ENCODE measurements around the gene PRPF6.
"Not testable (repeated sequence)": the region's sequence is repeated elsewhere in the genome, so short reads cannot be mapped to it uniquely, and the experiment has no call there.

The PRPF6 gene

DNA sequence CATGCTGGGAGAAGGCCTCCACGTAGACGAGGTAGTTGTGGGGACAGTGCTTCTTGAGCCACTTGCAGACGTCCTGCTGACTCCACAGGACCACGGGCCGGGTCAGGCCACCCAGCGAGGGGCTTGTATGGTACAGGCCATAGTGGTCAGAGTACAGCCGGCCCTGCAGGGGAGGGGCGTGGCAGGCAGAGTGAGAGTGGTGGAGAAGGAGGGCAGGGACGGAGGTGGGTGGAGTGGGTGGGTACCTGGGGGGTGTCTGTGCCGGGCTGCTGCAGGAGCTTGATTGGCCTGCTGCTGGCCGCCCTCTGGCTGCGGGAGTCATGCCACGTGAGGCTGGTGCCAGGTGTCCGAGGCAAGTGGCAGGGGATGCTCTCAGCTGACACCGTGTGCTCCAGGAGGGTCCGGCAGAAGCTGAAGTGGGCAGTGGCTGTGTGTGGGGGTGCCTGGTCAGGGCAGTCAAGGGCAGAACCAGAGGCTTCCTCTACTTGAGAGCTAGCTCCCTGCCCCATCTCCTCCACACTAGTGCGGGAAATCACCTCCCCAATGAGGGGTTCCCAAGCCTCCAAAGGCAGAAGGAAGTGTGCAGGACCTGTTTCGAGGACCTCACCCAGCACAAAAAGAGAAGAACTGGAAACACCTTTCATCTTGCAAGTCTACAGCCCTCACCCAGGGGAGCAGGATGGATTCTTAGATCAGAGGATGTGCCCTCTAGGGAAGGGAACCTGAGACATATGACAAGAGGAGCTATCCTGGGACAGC, 3.8 kb upstream of the PRPF6 start:
- no peak for DNase-seq

DNA sequence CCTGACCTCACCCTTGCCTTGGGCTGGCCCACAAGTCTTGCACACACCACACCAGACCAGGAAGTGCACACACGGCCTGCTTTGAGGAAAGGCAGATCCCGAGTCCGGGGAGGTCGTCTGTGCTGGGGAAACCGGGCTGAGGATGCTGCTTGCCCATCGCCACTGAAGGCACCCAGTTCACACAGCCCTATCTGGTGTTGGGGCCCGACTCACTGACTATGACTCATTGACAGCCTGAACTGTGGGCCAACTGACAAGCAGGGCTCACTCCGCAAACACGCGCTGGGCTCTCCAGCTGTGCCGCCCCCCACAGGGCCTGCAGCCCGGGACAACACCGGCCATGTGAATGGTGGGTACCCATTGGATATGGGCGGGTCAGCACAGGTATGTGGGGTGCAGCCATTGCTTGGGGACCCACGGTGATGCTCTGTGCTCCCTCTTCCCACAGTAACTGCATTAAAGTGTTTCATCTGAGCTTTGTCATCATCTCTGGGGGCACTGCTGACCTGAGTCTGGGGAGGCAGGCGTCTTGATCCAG, 3.1 kb upstream of the PRPF6 start:
- no peak for DNase-seq

DNA sequence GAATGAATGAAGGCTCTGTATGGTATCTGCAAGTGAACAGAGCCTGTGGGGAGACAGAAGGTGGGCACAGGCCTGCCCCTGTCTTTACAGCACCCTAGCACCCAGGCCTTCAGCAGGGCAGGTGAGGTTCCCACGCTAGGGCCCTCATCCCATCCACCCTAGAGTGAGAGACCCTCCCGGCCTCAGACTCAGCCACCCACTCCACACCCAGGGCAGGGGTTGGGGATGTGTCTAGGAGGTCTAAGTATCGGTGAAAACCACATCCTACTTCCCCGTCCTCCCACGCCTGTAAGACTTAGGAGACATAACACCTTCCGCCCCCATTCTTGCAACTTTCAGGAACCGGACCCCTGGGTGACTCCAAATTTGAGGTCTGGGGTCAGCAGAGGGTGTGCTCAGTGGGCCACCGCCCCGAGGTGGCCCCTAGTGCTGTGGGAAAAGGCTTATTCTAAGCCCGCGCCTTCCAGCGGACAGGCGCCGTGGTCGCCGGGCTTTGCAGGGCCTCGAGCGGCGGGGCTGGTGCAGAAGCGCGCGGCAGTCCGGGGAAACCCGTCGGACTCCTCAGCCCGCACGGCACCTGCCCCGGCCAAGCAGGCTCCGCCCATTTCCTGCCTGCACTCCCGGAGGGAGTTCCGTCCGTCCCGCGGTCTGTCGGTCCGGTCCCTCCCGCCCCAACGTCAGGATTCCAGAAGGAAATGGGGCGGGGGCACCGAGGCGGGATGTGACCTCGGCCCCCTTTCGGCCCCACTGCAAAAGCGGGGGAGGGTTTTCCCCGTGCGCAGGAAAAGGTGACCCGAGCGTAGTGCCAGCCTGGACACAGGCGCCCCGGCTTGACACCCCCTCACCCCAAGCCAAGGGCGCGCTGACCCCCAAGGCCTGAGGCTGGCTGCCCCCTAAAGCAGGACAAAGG, 2.4 kb upstream of the PRPF6 start:
- peak; percentile 12 to 51 for DNase-seq

DNA sequence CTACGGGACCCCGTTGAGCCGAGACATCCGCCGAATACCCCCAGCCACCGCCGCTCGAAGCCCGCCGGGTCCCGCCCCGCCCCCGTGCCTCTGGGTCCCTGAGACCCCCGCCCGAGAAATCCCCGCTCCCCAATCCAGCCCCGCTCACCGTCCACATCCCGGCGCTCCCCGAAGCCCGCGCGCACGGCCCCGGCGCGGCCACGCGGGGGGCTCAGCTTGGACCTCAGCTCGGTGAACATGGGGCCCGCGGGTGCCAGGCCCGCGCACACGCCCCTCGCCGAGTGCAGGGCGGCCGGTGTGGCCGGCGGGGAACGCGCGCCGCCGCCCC, 1.7 kb upstream of the PRPF6 start:
- DNase-seq = no peak

DNA sequence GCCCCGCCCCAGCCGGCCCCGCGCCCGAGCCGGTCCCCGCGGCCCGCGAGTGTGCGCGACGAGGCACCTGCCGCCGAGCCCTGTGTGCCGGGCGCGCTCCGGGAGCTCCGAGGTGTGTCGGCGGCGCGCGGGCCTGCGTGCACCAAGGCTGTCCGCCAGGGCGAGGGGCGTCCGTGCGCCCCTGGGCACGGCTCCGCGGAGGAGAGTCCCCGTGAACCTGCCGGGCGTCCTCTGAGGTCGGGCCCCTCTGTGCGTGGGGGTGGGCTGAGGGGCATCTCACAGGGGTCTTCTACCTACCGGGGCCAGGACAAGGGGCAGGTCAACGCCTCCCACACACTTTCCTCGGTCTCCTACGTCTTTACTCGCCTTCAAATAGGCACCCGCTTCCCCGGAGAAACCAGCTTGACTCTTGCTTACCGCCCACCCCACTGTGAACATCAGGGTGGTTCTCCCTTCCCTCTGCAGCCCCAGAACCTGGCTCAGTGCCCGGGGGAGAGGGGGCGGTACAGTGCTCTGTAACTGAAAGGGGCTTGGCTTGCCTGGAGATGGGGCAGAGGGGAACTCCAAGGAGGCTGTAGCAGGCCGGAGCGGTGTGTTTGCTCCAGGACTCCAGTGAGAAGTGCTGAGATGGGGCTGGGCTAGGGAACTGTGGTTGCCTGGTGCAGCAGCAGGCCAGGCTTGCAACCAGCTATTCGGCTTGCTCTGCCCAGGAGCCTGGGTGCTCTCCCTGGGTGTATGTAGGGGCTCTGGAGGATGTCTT, 1.2 kb upstream of the PRPF6 start, which contains the start of gene SAMD10:
Gene SAMD10 (minus strand): TSS at position 86 of the 760 bp plus-strand sequence. CDS start 175 bp downstream, outside the sequence.
- peak in 1 of 2 experiments; percentile 40 for DNase-seq

DNA sequence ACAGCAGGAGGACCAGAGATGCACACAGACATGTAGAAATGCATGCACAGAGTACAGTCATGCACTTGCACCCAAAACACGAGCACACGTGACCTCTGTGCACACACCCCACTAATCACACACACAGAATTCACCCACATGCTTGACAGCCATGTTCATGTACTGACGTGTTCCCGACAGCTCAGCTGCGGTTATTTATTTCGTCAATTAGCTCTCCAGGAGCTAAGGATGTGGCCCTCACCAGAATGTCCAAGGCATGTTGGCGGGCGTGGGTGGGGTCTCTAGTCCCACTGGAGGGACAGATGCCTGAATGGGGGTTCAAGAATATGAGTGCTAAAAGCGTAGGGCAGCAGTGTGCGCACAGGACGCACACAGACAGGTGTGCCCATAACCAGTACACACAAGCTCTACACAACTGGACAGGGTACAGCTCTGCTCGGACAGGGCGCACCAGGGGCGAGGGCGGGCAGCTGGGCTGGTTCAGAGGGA, 571 bp upstream of the PRPF6 start:
- DNase-seq = no peak

DNA sequence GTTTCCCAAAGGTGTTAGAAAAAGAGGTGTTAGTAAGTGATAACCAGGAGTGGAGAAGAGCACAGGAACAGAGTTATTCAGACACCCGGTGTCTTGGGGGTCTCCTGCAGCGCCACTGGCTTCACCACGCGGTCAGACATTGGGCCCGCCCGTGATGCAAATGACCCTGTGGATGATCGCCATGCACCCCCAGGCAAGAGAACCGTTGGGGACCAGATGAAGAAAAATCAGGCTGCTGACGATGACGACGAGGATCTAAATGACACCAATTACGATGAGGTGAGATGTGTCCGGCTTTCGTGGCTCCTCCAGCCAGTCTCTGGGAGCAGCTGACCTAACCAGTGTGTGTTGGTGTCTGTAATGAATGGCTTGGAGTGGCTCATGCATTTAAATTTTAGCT, 2.0 kb downstream of the PRPF6 start:
- DNase-seq = no peak

DNA sequence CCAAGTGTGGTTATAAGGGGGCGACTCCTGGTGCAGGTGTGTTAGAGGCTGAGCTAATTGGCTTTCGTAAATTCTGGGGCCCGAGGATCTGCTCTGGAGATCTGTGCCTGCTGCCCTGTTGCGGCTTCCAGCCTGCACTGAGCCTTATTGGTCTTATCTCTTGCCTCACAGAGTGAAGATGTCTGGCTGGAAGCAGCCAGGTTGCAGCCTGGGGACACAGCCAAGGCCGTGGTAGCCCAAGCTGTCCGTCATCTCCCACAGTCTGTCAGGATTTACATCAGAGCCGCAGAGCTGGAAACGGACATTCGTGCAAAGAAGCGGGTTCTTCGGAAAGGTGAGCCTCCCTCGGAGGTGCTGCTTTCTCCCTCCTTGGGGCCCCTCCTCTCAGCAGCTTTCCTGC, 20.0 kb downstream of the PRPF6 start:
- DNase-seq = no peak

DNA sequence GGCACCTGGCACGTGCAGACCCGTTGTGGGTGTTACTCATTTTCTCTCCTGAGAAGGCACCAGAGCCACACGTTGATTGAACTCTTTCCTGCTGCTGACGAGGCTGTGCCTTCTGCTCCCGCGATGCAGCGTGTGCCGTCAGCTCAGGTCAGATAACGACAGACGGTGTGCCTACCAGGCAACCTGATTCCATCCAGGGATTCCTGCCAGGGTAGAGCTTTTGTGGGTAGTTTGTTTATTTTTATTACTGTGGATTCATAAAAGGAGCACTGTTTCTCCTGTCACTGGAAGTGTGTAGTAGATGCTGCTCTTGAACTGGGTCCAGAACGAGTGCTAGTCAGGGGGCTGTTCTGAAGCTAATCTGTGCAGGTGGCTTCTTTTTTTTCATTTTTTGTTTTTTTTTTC, 20.7 kb downstream of the PRPF6 start:
- no peak for DNase-seq

DNA sequence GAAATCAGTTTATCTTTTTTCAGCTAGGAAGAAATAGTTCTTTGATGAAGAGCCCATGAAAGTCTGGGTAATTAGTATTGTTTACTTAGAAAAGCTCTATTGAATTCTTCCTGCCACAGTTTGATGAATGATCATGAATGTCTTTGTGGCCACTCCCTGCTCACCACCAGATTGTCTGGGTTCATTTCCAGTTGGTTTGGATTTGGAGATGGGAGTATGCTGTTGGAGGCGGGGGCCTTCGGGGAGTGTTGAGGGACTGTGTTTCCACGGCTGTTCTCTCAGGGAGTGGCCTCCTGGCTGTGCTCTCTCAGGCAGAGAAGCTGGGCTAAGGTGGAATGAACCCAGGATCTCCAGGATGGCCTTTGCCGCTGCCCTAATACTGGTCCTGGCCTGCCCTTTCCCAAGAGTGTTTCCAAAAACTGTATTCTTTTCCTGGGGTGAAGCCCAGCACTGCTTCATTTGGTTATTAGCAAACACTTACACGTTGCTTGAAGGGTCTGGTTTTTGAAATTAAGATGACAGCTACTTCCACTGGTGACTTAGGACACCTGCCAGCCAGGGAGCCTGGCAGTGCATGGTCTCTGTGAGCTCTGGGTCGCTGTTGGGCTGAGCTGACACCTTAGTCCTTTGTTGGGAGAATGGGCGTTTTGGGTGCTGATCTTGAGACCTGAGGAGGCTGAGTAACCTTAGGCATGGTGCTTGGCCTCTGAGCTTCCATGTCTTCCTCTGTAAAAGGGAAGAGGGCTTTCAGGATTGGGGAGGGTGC, 23.2 kb downstream of the PRPF6 start:
- peak; percentile 78 for DNase-seq

DNA sequence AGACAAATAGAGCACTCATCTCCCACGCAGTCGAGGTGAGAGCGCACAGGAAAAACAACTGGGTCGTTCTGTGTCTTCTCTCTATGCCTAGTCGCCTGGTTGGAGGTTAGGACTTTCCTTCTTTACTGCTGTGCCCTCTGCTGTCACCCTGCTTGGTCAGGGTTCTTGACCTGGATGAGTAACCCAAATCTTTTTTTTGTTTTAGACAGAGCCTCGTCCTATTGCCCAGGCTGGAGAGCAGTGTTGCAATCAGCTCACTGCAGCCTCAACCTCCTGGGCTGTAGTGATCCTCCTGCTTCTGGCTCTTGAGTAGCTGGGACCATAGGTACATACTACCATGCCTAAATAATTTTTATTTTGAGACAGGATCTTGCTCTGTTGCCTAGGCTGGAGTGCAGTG, 24.5 kb downstream of the PRPF6 start:
- DNase-seq = no peak

DNA sequence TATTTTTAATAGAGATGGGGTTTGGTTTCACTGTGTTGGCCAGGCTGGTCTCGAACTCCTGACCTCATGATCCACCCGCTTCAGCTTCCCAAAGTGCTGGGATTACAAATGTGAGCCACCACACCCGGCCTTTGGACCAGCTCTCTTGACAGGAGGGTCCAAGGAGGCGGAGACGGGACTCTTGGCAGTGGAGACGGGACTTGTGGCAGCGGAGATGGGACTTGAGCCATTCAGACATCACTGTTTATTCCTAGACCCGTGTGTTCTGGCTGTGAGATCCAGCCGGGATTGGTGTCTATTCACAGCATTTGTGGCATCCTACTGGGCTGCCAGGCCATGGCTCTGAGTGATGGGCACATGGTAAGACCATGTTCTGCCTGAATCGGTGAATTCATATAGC, 25.6 kb downstream of the PRPF6 start:
- no peak for DNase-seq

DNA sequence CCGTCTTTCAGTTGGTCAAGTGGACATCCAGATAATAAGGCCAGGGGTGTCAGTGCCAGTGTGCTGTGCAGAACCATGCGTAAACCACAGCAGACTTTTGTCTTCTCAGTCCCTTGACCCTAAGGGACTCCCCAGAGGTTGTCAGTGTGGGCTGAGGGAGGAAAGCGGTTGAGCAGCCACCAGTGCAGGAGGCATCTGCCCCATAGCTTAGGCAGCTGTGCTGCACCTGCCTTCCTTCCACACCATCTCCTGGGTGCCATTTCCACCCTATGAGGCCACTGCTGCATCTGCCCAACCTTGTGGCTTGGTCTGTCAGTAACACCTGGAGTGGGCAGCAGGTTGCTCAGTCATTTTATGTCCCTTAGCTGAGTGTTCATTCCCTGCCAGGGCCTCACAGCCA, 26.0 kb downstream of the PRPF6 start:
- no peak for DNase-seq

DNA sequence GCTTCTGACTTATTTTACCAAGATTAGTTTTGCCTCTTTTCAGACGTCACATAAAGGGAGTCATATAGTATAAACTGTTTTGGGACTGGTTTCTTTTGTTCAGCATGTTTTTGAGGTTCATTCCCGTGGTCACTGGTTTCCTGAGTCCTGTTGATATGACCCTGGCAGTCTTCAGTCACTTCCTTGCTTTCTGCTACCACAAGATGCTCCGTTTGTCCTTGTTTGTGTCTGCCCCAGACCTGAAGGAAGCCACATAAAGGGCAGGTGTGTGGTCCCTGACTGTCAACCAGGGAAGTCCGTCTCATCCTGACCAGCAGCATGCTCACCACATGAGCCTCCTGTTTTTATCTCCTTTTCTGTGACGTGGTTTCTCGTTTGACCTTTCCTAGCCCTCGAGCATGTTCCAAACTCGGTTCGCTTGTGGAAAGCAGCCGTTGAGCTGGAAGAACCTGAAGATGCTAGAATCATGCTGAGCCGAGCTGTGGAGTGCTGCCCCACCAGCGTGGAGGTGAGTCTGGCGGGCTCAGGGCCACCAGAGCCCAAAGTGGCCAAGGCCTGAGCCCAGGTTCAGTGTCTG, 29.0 kb downstream of the PRPF6 start:
- DNase-seq = no peak

DNA sequence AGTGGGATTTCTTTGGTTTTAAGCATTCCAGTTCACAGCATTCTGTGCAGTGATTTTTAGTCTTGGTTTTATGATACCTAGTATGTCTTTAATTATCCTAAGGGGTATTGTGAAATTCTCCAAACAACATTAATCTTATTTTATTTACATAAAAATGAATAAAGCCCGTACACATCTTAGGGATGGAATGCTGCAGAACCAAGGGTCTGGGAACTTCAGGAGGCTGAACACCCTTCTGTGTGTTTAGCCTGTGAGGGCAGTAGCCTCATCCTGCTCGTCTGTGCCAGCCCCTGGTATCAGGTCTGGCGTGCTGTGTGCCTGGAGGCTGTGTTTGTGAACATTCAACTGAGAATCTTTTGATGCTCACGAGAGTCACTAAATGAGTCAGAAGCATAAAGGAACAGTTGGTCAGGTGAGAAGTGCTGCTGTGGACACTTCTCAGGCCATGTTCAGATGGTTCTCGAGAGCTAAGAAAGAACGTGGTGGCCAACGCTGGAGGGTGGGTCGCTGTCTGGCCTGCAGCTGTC, 29.8 kb downstream of the PRPF6 start:
- DNase-seq = no peak

DNA sequence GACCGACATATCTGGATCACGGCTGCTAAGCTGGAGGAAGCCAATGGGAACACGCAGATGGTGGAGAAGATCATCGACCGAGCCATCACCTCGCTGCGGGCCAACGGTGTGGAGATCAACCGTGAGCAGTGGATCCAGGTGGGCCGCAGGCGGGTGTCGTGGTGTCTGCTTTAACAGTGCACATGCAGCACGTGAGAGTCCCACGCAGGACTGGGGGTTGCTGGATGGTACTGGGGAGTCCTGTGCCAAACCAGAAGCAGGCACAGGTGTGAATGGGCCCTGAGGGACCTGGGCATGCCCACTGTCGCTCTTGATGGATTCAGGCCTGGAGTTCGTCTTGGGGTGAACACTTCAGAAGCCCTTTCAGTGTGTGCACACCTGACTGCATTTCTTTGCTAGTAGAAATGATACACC, 30.4 kb downstream of the PRPF6 start:
- DNase-seq = no peak

DNA sequence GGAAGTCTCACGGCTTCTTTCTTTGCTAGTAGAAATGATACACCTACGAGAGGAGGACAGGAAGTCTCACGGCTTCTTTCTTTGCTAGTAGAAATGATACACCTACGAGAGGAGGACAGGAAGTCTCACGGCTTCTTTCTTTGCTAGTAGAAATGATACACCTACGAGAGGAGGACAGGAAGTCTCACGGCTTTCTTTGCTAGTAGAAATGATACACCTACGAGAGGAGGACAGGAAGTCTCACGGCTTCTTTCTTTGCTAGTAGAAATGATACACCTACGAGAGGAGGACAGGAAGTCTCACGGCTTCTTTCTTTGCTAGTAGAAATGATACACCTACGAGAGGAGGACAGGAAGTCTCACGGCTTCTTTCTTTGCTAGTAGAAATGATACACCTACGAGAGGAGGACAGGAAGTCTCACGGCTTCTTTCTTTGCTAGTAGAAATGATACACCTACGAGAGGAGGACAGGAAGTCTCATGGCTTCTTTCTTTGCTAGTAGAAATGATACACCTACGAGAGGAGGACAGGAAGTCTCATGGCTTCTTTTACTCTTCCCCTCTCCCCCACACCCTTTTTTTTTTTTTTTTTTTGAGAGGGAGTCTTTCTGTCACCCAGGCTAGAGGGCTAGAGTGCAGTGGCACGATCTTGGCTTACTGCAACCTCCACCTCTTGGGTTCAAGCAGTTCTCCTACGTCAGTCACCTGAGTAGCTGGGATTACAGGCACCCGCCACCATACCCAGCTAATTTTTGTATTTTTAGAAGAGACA, 31.6 kb downstream of the PRPF6 start:
- not testable (repeated sequence) for DNase-seq

DNA sequence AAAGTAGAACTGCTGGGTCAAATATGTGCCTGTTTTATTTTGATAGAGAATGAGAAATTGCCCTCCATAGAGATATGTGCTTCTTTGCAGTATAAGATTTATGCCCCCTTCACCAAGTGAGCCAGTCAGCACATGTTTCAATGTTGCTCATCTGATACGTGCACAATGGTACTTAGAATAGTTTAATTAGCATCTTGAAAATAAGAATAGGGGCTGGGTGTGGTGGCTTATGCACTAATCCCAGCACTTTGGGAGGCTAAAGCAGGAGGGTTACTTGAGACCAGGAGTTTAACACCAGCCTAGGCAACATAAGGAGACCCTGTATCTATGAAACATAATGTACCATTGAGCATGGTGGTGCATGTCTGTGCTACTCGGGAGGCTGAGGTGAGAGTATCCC, 34.7 kb downstream of the PRPF6 start:
- DNase-seq = no peak

DNA sequence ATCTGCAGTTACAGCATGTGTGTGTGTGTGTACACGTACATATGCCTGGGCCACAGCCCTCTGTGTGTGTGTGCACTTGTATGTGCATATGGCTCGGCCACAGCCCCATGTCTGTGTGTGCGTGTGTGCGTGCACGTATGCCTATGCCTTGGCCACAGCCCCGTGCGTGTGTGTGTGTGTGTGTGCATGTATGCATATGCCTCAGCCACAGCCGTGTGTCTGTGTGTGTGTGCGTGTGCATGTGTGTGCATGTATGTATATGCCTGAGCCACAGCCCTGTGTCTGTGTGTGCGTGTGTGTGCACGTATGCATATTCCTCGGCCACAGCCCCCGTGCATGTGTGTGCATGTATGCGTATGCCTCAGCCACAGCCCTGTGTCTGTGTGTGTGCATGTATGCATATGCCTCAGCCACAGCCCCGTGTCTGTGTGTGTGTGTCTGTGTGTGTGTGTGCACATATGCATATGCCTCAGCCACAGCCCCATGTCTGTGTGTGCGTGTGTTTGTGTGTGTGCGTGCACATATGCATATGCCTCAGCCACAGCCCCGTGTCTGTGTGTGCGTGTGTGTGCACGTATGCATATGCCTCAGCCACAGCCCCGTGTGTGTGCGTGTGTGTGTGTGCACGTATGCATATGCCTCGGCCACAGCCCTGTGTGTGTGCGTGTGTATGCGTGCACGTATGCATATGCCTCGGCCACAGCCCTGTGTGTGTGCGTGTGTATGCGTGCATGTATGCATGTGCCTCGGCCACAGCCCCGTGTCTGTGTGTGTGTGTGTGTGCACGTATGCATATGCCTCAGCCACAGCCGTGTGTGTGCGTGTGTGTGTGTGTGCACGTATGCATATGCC, 40.4 kb downstream of the PRPF6 start:
- no peak for DNase-seq
